Panc1 (cell line): ENCODE results near the gene TMEM184C. TPM values are rescaled to one million over a fixed set of nuclear protein-coding genes. Genes with fewer than 3 reads are reported as not detected.

Experiments used
- ATAC-seq: fragments of 200-7000 bp; cut with Tn5 transposase; 2 replicates; pipeline ENCODE4 v1.9.1; 2020; ENCODE audit warnings: mild to moderate bottlenecking, moderate library complexity
- BruUV-seq: library from RNA; stranded (reverse); fragments of 400-500 nt; replicated peaks from 2 replicates; lab custom pipeline; 2021; lab: Mats Ljungman, UMichigan
- CTCF ChIA-PET: fragments of 300-600 bp; sonication (Branson Sonifier 250); formaldehyde crosslinking; loops from one replicate; lab custom pipeline; 2022; ENCODE audit warnings: antibody characterized with exemption; lab: Charles Lee
- POLR2A ChIA-PET: fragments of 300-600 bp; sonication (Branson Sonifier 250); formaldehyde crosslinking; loops from one replicate; lab custom pipeline; 2022; ENCODE audit warnings: antibody characterized with exemption; lab: Charles Lee
- DNase-seq: peaks from one replicate; pipeline ENCODE4 v3.0.0-alpha.2; 2010; ENCODE audit warnings: low read depth, low spot score
- H3K27ac ChIP-seq: 2 replicates; pipeline ENCODE4 v1.5.1; 2011; ENCODE audit warnings: mild to moderate bottlenecking, low read length, inconsistent platforms
- H3K27me3 ChIP-seq: fragments of 200-500 bp; sonication (Bioruptor generic); 2 replicates; pipeline ENCODE4 v1.6.0; 2014; ENCODE audit warnings: low read length, inconsistent platforms; ENCODE audit not compliant: control insufficient read depth, insufficient read depth
- H3K36me3 ChIP-seq: fragments of 200-500 bp; sonication (Bioruptor generic); 2 replicates; pipeline ENCODE4 v1.5.1; 2014; ENCODE audit warnings: inconsistent platforms, mild to moderate bottlenecking, low read length, moderate library complexity; ENCODE audit not compliant: control insufficient read depth, insufficient read depth
- H3K4me1 ChIP-seq: 2 replicates; pipeline ENCODE4 v1.5.1; 2011; ENCODE audit warnings: inconsistent platforms, mild to moderate bottlenecking, low read length, moderate library complexity; ENCODE audit not compliant: control insufficient read depth, insufficient read depth
- H3K4me3 ChIP-seq, 2 experiments: 2 replicates each; pipeline ENCODE4 v1.5.1; 2011 to 2012; ENCODE audit warnings: low read depth in 2 of 2, low read length in 2 of 2, mild to moderate bottlenecking in 2 of 2, inconsistent platforms in 1 of 2, moderate library complexity in 1 of 2
- H3K9me3 ChIP-seq: fragments of 200-500 bp; sonication (Bioruptor generic); 2 replicates; pipeline ENCODE4 v1.5.1; 2014; ENCODE audit warnings: low read depth, mild to moderate bottlenecking, inconsistent platforms, low read length, moderate library complexity; ENCODE audit not compliant: control insufficient read depth, insufficient read depth
- POLR2AphosphoS5 ChIP-seq: IDR thresholded peaks from 2 replicates; pipeline ENCODE4 v1.6.1; 2012; ENCODE audit warnings: mild to moderate bottlenecking, low read depth, low read length, moderate library complexity
- REST ChIP-seq, 2 experiments: IDR thresholded peaks; 2 replicates each; pipeline ENCODE4 v1.6.1; 2011 to 2012; ENCODE audit warnings: low read depth in 2 of 2, control low read depth in 1 of 2, low read length in 1 of 2, mild to moderate bottlenecking in 1 of 2, moderate library complexity in 1 of 2; ENCODE audit not compliant: insufficient read depth in 1 of 2
- SIN3A ChIP-seq: IDR thresholded peaks from 2 replicates; pipeline ENCODE4 v1.6.1; 2012; ENCODE audit warnings: low read depth, mild to moderate bottlenecking, low read length, moderate library complexity, borderline replicate concordance; ENCODE audit not compliant: insufficient read depth
- TCF7L2 ChIP-seq: IDR thresholded peaks from 2 replicates; pipeline ENCODE4 v1.6.1; 2011; ENCODE audit warnings: mild to moderate bottlenecking, low read depth, low read length, inconsistent platforms
- in situ Hi-C: cut with HindIII; loops from 2 replicates; pipeline ENCODE4 v1.10.0; 2016; ENCODE audit warnings: low sequenced_read_pairs, low pct_unique_long_range_greater_than_20kb
- intact Hi-C: fragments of 100-400 bp; cut with micrococcal nuclease; formaldehyde crosslinking; loops from one replicate; pipeline ENCODE4 v1.10.0; 2022; ENCODE audit not compliant: unreplicated experiment
- total RNA-seq: library from RNA; stranded (reverse); gene quantifications from one replicate; pipeline ENCODE4 v1.2.1, GENCODE V29; 2021; ENCODE audit not compliant: unreplicated experiment
- TF ChIP-seq, protein P1 (sequence below): fragments of 450-650 bp; IDR thresholded peaks from 2 replicates; pipeline ENCODE4 v1.5.1; 2017; ENCODE audit warnings: mild to moderate bottlenecking

TMEM184C gene
- total RNA-seq, 1 experiment from 2014 or later = 26.5 TPM

DNA sequence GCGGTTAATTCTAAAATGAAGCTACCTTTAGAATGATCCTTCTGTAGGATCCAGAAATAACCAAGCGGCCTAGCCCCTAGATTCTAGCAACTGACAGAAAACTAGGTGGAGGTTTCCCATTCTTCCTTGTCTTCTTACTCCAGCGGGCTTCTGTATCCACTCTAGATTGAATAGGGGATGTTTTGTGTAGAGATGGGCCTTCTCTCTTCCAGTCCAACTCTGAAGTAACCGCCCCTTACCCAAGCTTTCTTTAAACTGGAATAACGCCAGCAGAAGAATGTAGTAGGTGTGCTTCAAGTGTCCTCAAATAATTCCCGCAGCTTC is 386 bp upstream of the TMEM184C start:
- in situ Hi-C loops = no loop called here
- peak overlapping the region; percentile 89 to 95 for H3K4me3 ChIP-seq

DNA sequence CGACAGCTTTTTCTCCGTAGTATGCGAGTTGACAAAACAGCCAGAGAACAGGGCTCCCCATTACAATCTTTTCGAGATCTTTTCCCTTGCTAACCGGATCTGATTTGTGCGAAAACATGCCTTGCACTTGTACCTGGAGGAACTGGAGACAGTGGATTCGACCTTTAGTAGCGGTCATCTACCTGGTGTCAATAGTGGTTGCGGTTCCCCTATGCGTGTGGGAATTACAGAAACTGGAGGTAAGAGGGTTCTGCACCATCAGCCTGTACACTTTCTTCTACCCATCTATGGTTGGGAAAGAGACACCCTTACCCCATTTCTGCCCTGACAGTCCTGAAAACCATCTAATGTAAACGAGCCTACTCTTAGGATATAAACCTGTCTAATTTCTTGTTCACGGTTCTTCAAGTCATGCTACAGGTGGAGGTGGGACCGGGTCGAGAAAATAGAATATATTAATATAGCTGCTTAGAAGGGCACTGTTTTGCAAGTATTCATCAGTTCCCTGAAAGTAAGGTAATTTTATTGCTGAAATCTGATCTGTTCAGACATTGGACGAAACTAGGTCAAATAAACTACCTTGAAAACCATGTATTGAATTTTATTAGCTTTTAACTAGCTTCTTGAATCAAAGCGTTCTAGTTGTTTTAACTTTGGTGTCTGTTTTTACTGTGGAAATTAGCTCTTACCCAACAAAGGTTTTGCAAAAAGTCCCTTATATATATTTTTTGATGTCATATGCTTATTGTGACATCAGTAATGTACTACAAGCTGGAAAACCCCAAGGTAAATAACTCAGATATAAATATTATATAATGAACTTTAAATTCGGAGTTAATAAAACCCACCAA is 869 bp downstream of the TMEM184C start:
- TF ChIP-seq TCF7L2 (no peak), POLR2AphosphoS5 (no peak), SIN3A (no peak), REST (IDR thresholded peaks at IDR 0.05; ENCODE audit: insufficient read depth in 1 of 2, low read depth in 2 of 2, low read length in 1 of 2) (no peak)
- TF ChIP-seq, protein P1, sequence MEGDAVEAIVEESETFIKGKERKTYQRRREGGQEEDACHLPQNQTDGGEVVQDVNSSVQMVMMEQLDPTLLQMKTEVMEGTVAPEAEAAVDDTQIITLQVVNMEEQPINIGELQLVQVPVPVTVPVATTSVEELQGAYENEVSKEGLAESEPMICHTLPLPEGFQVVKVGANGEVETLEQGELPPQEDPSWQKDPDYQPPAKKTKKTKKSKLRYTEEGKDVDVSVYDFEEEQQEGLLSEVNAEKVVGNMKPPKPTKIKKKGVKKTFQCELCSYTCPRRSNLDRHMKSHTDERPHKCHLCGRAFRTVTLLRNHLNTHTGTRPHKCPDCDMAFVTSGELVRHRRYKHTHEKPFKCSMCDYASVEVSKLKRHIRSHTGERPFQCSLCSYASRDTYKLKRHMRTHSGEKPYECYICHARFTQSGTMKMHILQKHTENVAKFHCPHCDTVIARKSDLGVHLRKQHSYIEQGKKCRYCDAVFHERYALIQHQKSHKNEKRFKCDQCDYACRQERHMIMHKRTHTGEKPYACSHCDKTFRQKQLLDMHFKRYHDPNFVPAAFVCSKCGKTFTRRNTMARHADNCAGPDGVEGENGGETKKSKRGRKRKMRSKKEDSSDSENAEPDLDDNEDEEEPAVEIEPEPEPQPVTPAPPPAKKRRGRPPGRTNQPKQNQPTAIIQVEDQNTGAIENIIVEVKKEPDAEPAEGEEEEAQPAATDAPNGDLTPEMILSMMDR = no peak
- Histone ChIP-seq H3K27ac (peak overlapping the region; percentile 72), H3K27me3 (no peaks in the 10 kb centered on the region), H3K36me3 (peaks cover 3% of the 10 kb centered on the region; the same call in 1 of the 2 replicates), H3K4me3 (peak overlapping the region; percentile 89 to 95), H3K4me1 (no peaks in the 10 kb centered on the region; the same call in 1 of the 2 replicates), H3K9me3 (no peaks in the 10 kb centered on the region)
- CTCF ChIA-PET = interaction anchor here (1.3 kb wide), 1 partner anchor 99 kb away, joined by 4 read pairs; no protein-coding TSS in a partner anchor
- POLR2A ChIA-PET = no interaction called here
- in situ Hi-C loops (no loop called here), intact Hi-C loops (loop anchor here (10.0 kb wide), 1 partner anchor 247 kb away; no protein-coding TSS in a partner anchor)
- ATAC-seq (no peak), DNase-seq (no peak)
- no TSS peak for BruUV-seq

More for the DNA sequence above, 386 bp upstream of the TMEM184C start:
- Histone ChIP-seq H3K27ac (peak overlapping the region; percentile 54; the same call in 1 of the 2 replicates), H3K4me1 (no peaks in the 10 kb centered on the region; the same call in 1 of the 2 replicates), H3K36me3 (peaks cover 3% of the 10 kb centered on the region; the same call in 1 of the 2 replicates), H3K27me3 (no peaks in the 10 kb centered on the region), H3K9me3 (no peaks in the 10 kb centered on the region)
- DNase-seq (no peak), ATAC-seq (peak; percentile 17; the same call in 1 of the 2 replicates)
- no peak for TF ChIP-seq TCF7L2
- BruUV-seq = no TSS peak
- ChIA-PET POLR2A (no interaction called here), CTCF (interaction anchor here (1.3 kb wide), 1 partner anchor 98 kb away, joined by 4 read pairs; no protein-coding TSS in a partner anchor)
- intact Hi-C loops = loop anchor here (10.0 kb wide), 1 partner anchor 248 kb away; no protein-coding TSS in a partner anchor

DNA sequence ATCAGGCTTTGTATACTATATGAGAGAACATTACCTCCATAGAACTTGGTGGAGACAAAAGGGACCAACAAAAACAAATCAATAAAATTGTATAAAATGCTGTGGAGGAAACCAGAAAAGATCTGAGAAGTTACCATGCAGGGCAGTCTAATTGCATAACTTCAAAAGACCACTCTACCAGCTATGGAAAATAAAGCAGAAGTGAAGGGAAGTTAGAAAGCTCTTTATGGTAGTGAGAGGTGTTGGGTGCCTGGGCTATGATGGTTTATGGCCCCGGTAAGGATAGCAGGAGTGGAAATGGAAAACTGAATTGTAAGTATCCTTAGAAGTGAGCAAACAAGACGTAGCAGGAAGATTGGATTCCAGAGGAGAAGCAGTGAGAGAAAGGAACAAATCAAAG is 3.1 kb downstream of the TMEM184C start:
- POLR2A ChIA-PET = no interaction called here

More for the DNA sequence above, 3.1 kb downstream of the TMEM184C start:
- Histone ChIP-seq H3K9me3 (no peaks in the 10 kb centered on the region), H3K36me3 (peaks cover 14% of the 10 kb centered on the region), H3K4me3 (no peak overlapping the region), H3K4me1 (no peaks in the 10 kb centered on the region; the same call in 1 of the 2 replicates), H3K27ac (no peak overlapping the region), H3K27me3 (no peaks in the 10 kb centered on the region)
- CTCF ChIA-PET = no interaction called here
- ATAC-seq = no peak
- in situ Hi-C loops (no loop called here), intact Hi-C loops (no loop called here)
- DNase-seq = no peak
- TF ChIP-seq TCF7L2 (no peak), POLR2AphosphoS5 (no peak)
- TF ChIP-seq, protein P1 = no peak
- TSS peak; percentile 54 for BruUV-seq
